ENCODE measurements around the gene KCNH6.

The KCNH6 gene

DNA sequence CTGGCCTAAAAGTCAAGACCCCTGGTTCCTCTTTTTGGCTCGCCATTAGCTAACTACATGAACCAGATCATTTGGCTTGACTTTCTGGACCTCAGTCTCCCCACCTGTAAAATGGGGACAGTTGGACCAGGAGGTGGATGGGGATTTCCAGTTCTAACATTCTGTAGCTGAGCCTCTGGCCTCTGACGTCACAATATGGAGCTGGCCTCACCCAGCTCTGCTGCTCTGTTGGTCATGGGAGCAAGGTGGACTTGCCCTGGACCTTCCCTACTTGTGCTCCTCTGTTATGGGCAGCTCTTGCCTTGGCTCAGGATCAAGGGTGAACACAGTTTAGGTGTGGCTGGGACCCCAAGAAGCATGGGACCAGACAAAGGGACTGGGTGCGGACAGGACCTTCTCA, 16.5 kb upstream of the KCNH6 start:
- H3K27me3 ChIP-seq (ENCODE audit: control insufficient read depth, insufficient read depth, low read length): no peaks in the 10 kb centered on the region
- no peak overlapping the region for H2AFZ ChIP-seq
- no peak overlapping the region for H3K9ac ChIP-seq
- TF ChIP-seq, protein P1, sequence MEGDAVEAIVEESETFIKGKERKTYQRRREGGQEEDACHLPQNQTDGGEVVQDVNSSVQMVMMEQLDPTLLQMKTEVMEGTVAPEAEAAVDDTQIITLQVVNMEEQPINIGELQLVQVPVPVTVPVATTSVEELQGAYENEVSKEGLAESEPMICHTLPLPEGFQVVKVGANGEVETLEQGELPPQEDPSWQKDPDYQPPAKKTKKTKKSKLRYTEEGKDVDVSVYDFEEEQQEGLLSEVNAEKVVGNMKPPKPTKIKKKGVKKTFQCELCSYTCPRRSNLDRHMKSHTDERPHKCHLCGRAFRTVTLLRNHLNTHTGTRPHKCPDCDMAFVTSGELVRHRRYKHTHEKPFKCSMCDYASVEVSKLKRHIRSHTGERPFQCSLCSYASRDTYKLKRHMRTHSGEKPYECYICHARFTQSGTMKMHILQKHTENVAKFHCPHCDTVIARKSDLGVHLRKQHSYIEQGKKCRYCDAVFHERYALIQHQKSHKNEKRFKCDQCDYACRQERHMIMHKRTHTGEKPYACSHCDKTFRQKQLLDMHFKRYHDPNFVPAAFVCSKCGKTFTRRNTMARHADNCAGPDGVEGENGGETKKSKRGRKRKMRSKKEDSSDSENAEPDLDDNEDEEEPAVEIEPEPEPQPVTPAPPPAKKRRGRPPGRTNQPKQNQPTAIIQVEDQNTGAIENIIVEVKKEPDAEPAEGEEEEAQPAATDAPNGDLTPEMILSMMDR (IDR thresholded peaks at IDR 0.05): no peak
- no peaks in the 10 kb centered on the region for H3K79me2 ChIP-seq
- no peaks in the 10 kb centered on the region for H3K9me3 ChIP-seq (ENCODE audit: control insufficient read depth, low read length)
- no peak overlapping the region for H3K4me3 ChIP-seq (ENCODE audit: low read depth, low read length)
- no peaks in the 10 kb centered on the region for H3K4me1 ChIP-seq
- no peak overlapping the region for H3K4me2 ChIP-seq (ENCODE audit: low read length)
- H3K36me3 ChIP-seq (ENCODE audit: control insufficient read depth, insufficient read depth, low read length): no peaks in the 10 kb centered on the region
- H3K27ac ChIP-seq: no peak overlapping the region

DNA sequence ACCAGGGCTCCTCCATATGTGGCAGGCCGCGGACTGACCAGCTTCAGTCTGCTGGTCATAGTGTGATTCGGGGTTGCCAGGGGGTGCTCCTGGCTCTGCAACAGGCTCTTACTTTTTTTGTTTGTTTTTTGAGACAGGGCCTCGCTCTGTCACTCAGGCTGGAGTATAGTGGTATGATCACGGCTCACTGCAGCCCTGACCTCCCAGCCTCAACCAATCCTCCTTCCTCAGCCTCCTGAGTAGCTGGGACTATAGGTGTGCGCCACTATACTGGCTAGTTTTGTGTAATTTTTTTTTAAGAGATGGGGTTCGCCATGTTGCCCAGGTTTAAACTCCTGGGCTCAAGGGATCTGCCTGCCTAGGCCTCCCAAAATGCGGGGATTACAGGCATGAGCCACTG, 11.8 kb upstream of the KCNH6 start:
- H3K4me1 ChIP-seq: no peaks in the 10 kb centered on the region
- H3K36me3 ChIP-seq (ENCODE audit: control insufficient read depth, insufficient read depth, low read length): no peaks in the 10 kb centered on the region
- no peaks in the 10 kb centered on the region for H3K27me3 ChIP-seq (ENCODE audit: control insufficient read depth, insufficient read depth, low read length)
- no peaks in the 10 kb centered on the region for H3K9me3 ChIP-seq (ENCODE audit: control insufficient read depth, low read length)
- no peaks in the 10 kb centered on the region for H3K79me2 ChIP-seq
- H2AFZ ChIP-seq: no peak overlapping the region
- H3K27ac ChIP-seq: no peak overlapping the region
- TF ChIP-seq, protein P1 (IDR thresholded peaks at IDR 0.05): no peak
- no peak overlapping the region for H3K4me3 ChIP-seq (ENCODE audit: low read depth, low read length)
- H3K9ac ChIP-seq: no peak overlapping the region
- no peak overlapping the region for H3K4me2 ChIP-seq (ENCODE audit: low read length)

DNA sequence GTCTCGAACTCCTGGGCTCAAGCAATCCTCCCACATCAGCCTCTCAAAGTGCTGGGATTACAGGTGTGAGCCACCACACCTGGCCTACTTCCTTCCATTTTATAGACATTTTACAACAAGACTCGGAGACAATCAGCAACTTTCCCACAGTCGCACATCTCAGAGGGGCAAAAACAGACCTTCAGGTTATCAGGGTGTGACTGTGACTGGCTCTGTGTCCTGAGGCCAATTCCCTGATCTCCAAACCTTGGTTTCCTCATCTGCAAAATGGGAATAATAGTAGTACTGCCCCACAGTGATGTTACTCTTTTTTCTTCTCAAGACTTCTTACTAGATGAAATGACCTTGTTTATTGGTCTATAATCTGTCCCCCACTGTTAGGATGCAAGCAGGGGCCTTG, 10.8 kb upstream of the KCNH6 start:
- Histone ChIP-seq H3K4me2 (ENCODE audit: low read length) (no peak overlapping the region), H3K79me2 (no peaks in the 10 kb centered on the region), H2AFZ (no peak overlapping the region), H3K27ac (no peak overlapping the region), H3K27me3 (ENCODE audit: control insufficient read depth, insufficient read depth, low read length) (no peaks in the 10 kb centered on the region), H3K9ac (no peak overlapping the region), H3K4me3 (ENCODE audit: low read depth, low read length) (no peak overlapping the region), H3K4me1 (no peaks in the 10 kb centered on the region), H3K36me3 (ENCODE audit: control insufficient read depth, insufficient read depth, low read length) (no peaks in the 10 kb centered on the region), H3K9me3 (ENCODE audit: control insufficient read depth, low read length) (no peaks in the 10 kb centered on the region)
- TF ChIP-seq, protein P1 (IDR thresholded peaks at IDR 0.05): no peak

DNA sequence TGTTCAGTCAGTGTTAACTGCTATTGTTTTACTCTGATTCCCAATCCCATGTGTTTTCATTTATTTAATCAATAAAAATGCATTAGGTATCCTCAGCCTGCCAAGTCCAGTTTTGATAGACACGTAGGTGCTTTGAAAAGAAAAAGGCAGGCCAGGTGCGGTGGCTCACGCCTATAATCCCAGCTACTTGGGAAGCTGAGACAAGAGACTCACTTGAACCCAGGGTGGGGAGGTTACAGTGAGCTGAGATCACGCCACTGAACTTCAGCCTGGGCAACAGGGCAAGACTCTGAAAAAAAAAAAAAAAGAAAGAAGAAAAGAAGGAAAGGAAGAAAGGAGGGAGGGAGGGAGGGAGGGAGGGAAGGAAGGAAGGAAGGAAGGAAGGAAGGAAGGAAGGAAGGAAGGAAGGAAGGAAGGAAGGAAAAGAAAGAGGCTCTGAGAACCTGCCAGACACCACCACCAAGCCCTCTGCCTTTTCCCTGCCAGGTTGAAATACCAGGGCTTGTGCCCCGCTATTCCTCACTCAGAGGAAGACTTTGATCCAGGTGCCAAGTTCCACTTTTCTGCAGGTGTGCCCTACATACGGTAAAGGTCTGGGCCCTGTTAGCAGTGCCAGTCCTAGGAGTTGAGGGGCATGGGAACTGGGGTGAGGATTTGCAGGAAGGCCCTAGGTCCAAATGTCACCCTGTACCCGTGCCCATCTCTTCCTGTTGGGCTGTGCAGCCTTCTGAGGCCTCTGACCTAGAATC, 10.1 kb upstream of the KCNH6 start:
- no peaks in the 10 kb centered on the region for H3K9me3 ChIP-seq (ENCODE audit: control insufficient read depth, low read length)
- H3K27ac ChIP-seq: no peak overlapping the region
- no peak overlapping the region for H3K4me2 ChIP-seq (ENCODE audit: low read length)
- H2AFZ ChIP-seq: no peak overlapping the region
- H3K27me3 ChIP-seq (ENCODE audit: control insufficient read depth, insufficient read depth, low read length): no peaks in the 10 kb centered on the region
- no peak overlapping the region for H3K9ac ChIP-seq
- H3K4me1 ChIP-seq: no peaks in the 10 kb centered on the region
- H3K36me3 ChIP-seq (ENCODE audit: control insufficient read depth, insufficient read depth, low read length): no peaks in the 10 kb centered on the region
- no peaks in the 10 kb centered on the region for H3K79me2 ChIP-seq
- H3K4me3 ChIP-seq (ENCODE audit: low read depth, low read length): no peak overlapping the region
- TF ChIP-seq, protein P1 (IDR thresholded peaks at IDR 0.05): no peak

DNA sequence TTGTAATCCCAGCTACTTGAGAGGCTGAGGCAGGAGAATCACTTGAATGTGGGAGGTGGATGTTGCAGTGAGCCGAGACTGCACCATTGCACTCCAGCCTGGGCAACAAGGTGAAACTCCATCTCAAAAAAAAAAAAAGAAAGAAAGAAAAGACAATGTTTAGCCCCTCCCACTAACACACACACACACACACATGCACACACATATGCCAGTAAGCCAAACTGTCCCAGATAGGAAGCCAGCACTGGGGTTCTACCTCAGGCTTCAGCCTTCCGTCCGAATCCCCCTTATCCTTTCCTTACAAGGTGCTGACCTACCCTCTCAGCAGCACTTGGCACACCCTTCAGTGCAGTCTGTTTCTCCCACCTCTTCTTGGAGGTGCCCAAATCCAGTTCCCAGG, 8.7 kb upstream of the KCNH6 start:
- no peak overlapping the region for H3K4me3 ChIP-seq (ENCODE audit: low read depth, low read length)
- TF ChIP-seq, protein P1 (IDR thresholded peaks at IDR 0.05): no peak
- no peaks in the 10 kb centered on the region for H3K9me3 ChIP-seq (ENCODE audit: control insufficient read depth, low read length)
- H3K4me1 ChIP-seq: no peaks in the 10 kb centered on the region
- no peak overlapping the region for H2AFZ ChIP-seq
- no peaks in the 10 kb centered on the region for H3K27me3 ChIP-seq (ENCODE audit: control insufficient read depth, insufficient read depth, low read length)
- H3K36me3 ChIP-seq (ENCODE audit: control insufficient read depth, insufficient read depth, low read length): no peaks in the 10 kb centered on the region
- H3K27ac ChIP-seq: no peak overlapping the region
- H3K4me2 ChIP-seq (ENCODE audit: low read length): no peak overlapping the region
- no peak overlapping the region for H3K9ac ChIP-seq
- H3K79me2 ChIP-seq: no peaks in the 10 kb centered on the region

Measured in parathyroid adenoma (tissue), 2 donors.